Measurements from ENCODE around the gene SENP6. TPM values are rescaled to one million over a fixed set of nuclear protein-coding genes. Genes with fewer than 3 reads are reported as not detected.

Gene SENP6
- total RNA-seq, 4 donors from 2014 or later: 50.3 to 67.9 (median 57.6) TPM

- Histone ChIP-seq H3K4me3 (peak overlapping the region; percentile 84 to 96 (median 88)), H3K4me1 (peaks cover 17 to 28% of the 10 kb centered on the region in 2 donors), H3K27ac (peak overlapping the region; percentile 97 to 98 (median 98)), H3K36me3 (no peaks in the 10 kb centered on the region), H3K9me3 (no peaks in the 10 kb centered on the region), H3K27me3 (no peaks in the 10 kb centered on the region)
- in situ Hi-C loops (cut with MboI; ENCODE audit: low sequenced_read_pairs in 4 of 4) (no loop called here), intact Hi-C loops (cut with DNase I; ENCODE audit: low total_unique reads) (loop anchor here (5.0 kb wide), 2 partner anchors 313 to 1948 kb away; partner anchors contain the start of gene SLC17A5)
- no peak for DNase-seq
- ATAC-seq: no peak
- TF ChIP-seq POLR2A (IDR thresholded peaks at IDR 0.05): no peak
- TF ChIP-seq CTCF (IDR thresholded peaks at IDR 0.05 in 4 of 5, conservative IDR thresholded peaks at IDR 0.05 in 1 of 5): no peak
These were observed 912 bp upstream of the SENP6 start for GRCh38 chr6:75600768-75601167.

DNA sequence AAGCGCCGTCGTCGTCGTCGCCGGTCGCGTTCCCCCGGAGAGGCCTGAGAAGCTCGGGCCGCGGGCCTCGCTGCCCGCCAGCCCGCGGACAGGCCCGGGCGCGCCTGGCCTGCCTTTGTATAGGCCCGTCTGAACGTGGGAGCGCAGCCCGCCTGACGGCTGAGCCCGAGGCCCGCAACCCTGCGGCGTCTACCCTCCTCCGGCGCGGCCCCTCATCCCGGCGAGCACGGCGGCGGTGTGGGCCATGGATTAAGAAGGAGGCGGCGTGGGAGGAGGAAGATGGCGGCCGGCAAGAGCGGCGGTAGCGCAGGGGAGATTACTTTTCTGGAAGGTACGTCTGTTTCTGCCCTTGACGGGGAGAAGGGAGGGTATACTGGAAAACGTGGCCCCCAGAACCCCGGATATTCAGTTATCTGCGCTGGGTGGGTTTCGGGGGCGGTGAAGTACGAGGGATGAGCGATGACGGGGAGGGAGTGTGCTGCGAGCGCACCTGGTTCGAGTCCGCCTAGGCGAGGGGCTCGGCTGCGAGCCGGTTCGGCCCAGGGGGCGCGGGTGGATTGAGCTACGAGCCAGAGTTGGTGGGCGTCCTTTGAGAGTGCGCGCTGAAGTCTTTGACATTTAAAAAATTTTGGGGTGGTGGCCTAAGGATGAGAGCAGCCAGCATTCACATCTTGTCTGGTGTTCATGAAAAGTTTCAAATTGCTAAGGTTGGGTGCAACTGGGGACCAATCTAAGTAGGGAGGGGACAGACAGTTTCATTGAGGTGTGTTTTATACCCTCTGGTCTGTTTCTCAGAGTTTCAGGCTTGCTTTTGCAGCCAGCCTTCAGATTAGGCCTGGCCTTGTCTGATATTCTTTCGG, 796 bp downstream of the SENP6 start:
- no peaks in the 10 kb centered on the region for H3K36me3 ChIP-seq
- intact Hi-C loops (cut with DNase I; ENCODE audit: low total_unique reads): loop anchor here (5.0 kb wide), 2 partner anchors 315 to 1950 kb away; partner anchors contain the start of gene SLC17A5
- in situ Hi-C loops (cut with MboI; ENCODE audit: low sequenced_read_pairs in 4 of 4): no loop called here
- DNase-seq (peak in 1 of 2 donors; percentile 27), ATAC-seq (peak; percentile 71 to 72)
- H3K4me3 ChIP-seq: peak overlapping the region; percentile 84 to 96 (median 88)
- H3K9me3 ChIP-seq: no peaks in the 10 kb centered on the region
- H3K4me1 ChIP-seq: peaks cover 28 to 32% of the 10 kb centered on the region in 2 donors
- peak overlapping the region; percentile 97 to 98 (median 98) for H3K27ac ChIP-seq
- TF ChIP-seq POLR2A (IDR thresholded peaks at IDR 0.05): no peak
- no peak for TF ChIP-seq CTCF (IDR thresholded peaks at IDR 0.05 in 4 of 5, conservative IDR thresholded peaks at IDR 0.05 in 1 of 5)
- H3K27me3 ChIP-seq: no peaks in the 10 kb centered on the region

- H3K4me1 ChIP-seq: peaks cover 33 to 35% of the 10 kb centered on the region in 2 donors
- TF ChIP-seq CTCF (IDR thresholded peaks at IDR 0.05 in 4 of 5, conservative IDR thresholded peaks at IDR 0.05 in 1 of 5) (no peak), POLR2A (IDR thresholded peaks at IDR 0.05) (no peak)
- DNase-seq (no peak), ATAC-seq (no peak)
- peak overlapping the region; percentile 84 to 96 (median 88) for H3K4me3 ChIP-seq
- no peaks in the 10 kb centered on the region for H3K27me3 ChIP-seq
- H3K9me3 ChIP-seq: no peaks in the 10 kb centered on the region
- H3K36me3 ChIP-seq: no peaks in the 10 kb centered on the region
- in situ Hi-C loops (cut with MboI; ENCODE audit: low sequenced_read_pairs in 4 of 4): no loop called here
- intact Hi-C loops (cut with DNase I; ENCODE audit: low total_unique reads): loop anchor here (5.0 kb wide), 2 partner anchors 316 to 1951 kb away; partner anchors contain the start of gene SLC17A5
- H3K27ac ChIP-seq: peak overlapping the region; percentile 97 to 98 (median 98)
These were observed 1.4 kb downstream of the SENP6 start for GRCh38 chr6:75603106-75603420.

DNA sequence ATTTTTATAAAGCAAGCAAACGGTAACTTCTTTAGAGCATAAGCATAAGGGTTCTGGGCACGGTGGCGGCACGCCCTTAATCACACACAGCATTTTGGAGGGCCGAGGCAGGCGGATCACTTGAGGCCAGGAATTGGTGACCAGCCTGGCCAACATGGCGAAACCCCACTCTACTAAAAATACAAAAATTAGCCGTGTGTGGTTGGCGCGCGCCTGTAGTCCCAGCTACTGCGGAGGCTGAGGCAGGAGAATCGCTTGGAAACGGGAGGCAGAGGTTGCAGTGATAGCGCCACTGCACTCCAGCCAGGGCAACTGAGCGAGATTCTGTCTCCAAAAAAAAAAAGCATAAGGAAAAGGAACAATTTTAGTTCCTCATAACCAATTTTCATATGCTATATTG, 2.6 kb downstream of the SENP6 start:
- H3K27ac ChIP-seq: peak overlapping the region; percentile 97 to 98 (median 98)
- no peaks in the 10 kb centered on the region for H3K27me3 ChIP-seq
- DNase-seq: no peak
- ATAC-seq: no peak
- peak overlapping the region in 1 of 4 donors; percentile 96 for H3K4me3 ChIP-seq
- peaks cover 46 to 48% of the 10 kb centered on the region in 2 donors for H3K4me1 ChIP-seq
- no peaks in the 10 kb centered on the region for H3K36me3 ChIP-seq
- in situ Hi-C loops (cut with MboI; ENCODE audit: low sequenced_read_pairs in 4 of 4): no loop called here
- intact Hi-C loops (cut with DNase I; ENCODE audit: low total_unique reads): loop anchor here (5.0 kb wide), 2 partner anchors 317 to 1952 kb away; partner anchors contain the start of gene SLC17A5
- H3K9me3 ChIP-seq: no peaks in the 10 kb centered on the region
- no peak for TF ChIP-seq CTCF (IDR thresholded peaks at IDR 0.05 in 4 of 5, conservative IDR thresholded peaks at IDR 0.05 in 1 of 5)
- TF ChIP-seq POLR2A (IDR thresholded peaks at IDR 0.05): no peak

Measured in gastrocnemius medialis (tissue), 4 donors.